Adipose tissue (tissue), 3 donors: ENCODE data around the gene LGALS9. TPM values are rescaled to one million over a fixed set of nuclear protein-coding genes. Genes with fewer than 3 reads are reported as not detected.
"Not testable (repeated sequence)": the region's sequence is repeated elsewhere in the genome, so short reads cannot be mapped to it uniquely, and the experiment has no call there.

Source experiments
- H3K27ac ChIP-seq: one replicate; pipeline ENCODE4 v1.5.1; 2013; ENCODE audit warnings: low read depth, low read length
- WGBS, 3 donors: extraction: QIAGEN DNeasy Blood & Tissue Kit; methylation state at CpG; one replicate each; pipeline ENCODE4 v1.1.7; 2013; 5-methylcytosine and 5-hydroxymethylcytosine counted together
- polyA plus RNA-seq, 3 donors: library from polyadenylated mRNA; stranded (reverse); fragments of 200-250 nt; gene quantifications; one replicate each; pipeline ENCODE4 v1.2.3, GENCODE V29; 2013
- donor health status: healthy with polysubstance abuse.
- donor health status: Bipolar disorder and iron deficiency.
- donor health status: healthy.

The LGALS9 gene
- polyA plus RNA-seq, 3 donors = 30.6 to 83.5 (median 64.2) TPM

GRCh38 chr17:27665549-27665948 lies 34.6 kb downstream of the LGALS9 start:
- H3K27ac ChIP-seq = no peak overlapping the region
- WGBS, 3 donors = 85 to 87% (median 87%) methylated on average over 4 of the region's 4 CpGs

- H3K27ac ChIP-seq = not testable (repeated sequence)
- 69 to 90% (median 77%) methylated on average over 6 of the region's 6 CpGs for WGBS, 3 donors
These were observed 35.3 kb downstream of the LGALS9 start for GRCh38 chr17:27666270-27666669.

- H3K27ac ChIP-seq = no peak overlapping the region
- 80 to 90% (median 88%) methylated on average over 11 of the region's 11 CpGs for WGBS, 3 donors
These were observed 36.0 kb downstream of the LGALS9 start for GRCh38 chr17:27666831-27667560.

GRCh38 chr17:27667656-27668487 lies 36.9 kb downstream of the LGALS9 start:
- no peak overlapping the region for H3K27ac ChIP-seq
- 82 to 90% (median 86%) methylated on average over 12 of the region's 12 CpGs for WGBS, 3 donors

GRCh38 chr17:27668488-27668823 lies 37.5 kb downstream of the LGALS9 start:
- H3K27ac ChIP-seq = no peak overlapping the region
- WGBS, 3 donors = 76 to 84% (median 79%) methylated on average over 2 of the region's 2 CpGs

- WGBS, 3 donors = 82 to 91% (median 87%) methylated on average over 5 to 7 of the region's 7 CpGs
- H3K27ac ChIP-seq = no peak overlapping the region
These were observed 38.1 kb downstream of the LGALS9 start for GRCh38 chr17:27669136-27669535.

- WGBS, 3 donors = 50 to 81% (median 72%) methylated on average over 5 of the region's 5 CpGs
- no peak overlapping the region for H3K27ac ChIP-seq
These were observed 38.9 kb downstream of the LGALS9 start for GRCh38 chr17:27669850-27670249.

- WGBS, 3 donors = 72 to 86% (median 84%) methylated on average over 12 of the region's 12 CpGs
- no peak overlapping the region for H3K27ac ChIP-seq
These were observed 40.0 kb downstream of the LGALS9 start for GRCh38 chr17:27670791-27671590.

- no peak overlapping the region for H3K27ac ChIP-seq
- WGBS, 3 donors = 83 to 94% (median 86%) methylated on average over 2 of the region's 2 CpGs
These were observed 40.6 kb downstream of the LGALS9 start for GRCh38 chr17:27671591-27671910.

- WGBS, 3 donors = 62 to 81% (median 72%) methylated on average over 6 of the region's 6 CpGs
- H3K27ac ChIP-seq = not testable (repeated sequence)
These were observed 41.0 kb downstream of the LGALS9 start for GRCh38 chr17:27671977-27672480.

- WGBS, 3 donors = 85 to 89% (median 88%) methylated on average over 6 of the region's 6 CpGs
- no peak overlapping the region for H3K27ac ChIP-seq
These were observed 43.3 kb downstream of the LGALS9 start for GRCh38 chr17:27674335-27674734.

- no peak overlapping the region for H3K27ac ChIP-seq
- 76 to 89% (median 79%) methylated on average over 2 of the region's 2 CpGs for WGBS, 3 donors
These were observed 46.2 kb downstream of the LGALS9 start for GRCh38 chr17:27677191-27677590.

GRCh38 chr17:27686322-27686721 lies 55.3 kb downstream of the LGALS9 start:
- not testable (repeated sequence) for H3K27ac ChIP-seq
- WGBS, 3 donors = 53 to 78% (median 66%) methylated on average over 3 of the region's 3 CpGs

- 81 to 96% (median 94%) methylated on average over 1 of the region's 1 CpG for WGBS, 3 donors
- no peak overlapping the region for H3K27ac ChIP-seq
These were observed 59.9 kb downstream of the LGALS9 start for GRCh38 chr17:27690882-27691281.

- 50 to 81% (median 73%) methylated on average over 2 of the region's 2 CpGs for WGBS, 3 donors
These were observed 64.3 kb downstream of the LGALS9 start for GRCh38 chr17:27695254-27695814.

More at GRCh38 chr17:27695254-27695814, 64.3 kb downstream of the LGALS9 start:
- not testable (repeated sequence) for H3K27ac ChIP-seq
